WTC11 (cell line): Measurements from ENCODE around the gene SOX6. TPM values are rescaled to one million over a fixed set of nuclear protein-coding genes. Genes with fewer than 3 reads are reported as not detected.

Experiments
- ATAC-seq: fragments of 200-7000 bp; cut with Tn5 transposase; 2 replicates; pipeline ENCODE4 v1.10.0; 2021; ENCODE audit warnings: mild to moderate bottlenecking, moderate library complexity
- CTCF ChIA-PET: fragments of 300-600 bp; sonication (Branson Sonifier 250); formaldehyde crosslinking; loops from one replicate; lab custom pipeline; 2021; ENCODE audit warnings: antibody characterized with exemption; lab: Charles Lee
- POLR2A ChIA-PET: fragments of 350-600 bp; sonication (Branson Sonifier 250); formaldehyde crosslinking; loops from one replicate; lab custom pipeline; 2021; ENCODE audit warnings: antibody characterized with exemption; lab: Charles Lee
- DNase-seq: peaks from one replicate; pipeline ENCODE4 v3.0.0; 2021; ENCODE audit warnings: low spot score
- H3K27ac Mint-ChIP-seq: 2 replicates; pipeline ENCODE4 v1.8.0; 2021; ENCODE audit warnings: mixed read lengths
- H3K27me3 Mint-ChIP-seq: 2 replicates; pipeline ENCODE4 v1.8.0; 2021; ENCODE audit warnings: low read depth, mild to moderate bottlenecking, moderate library complexity, mixed read lengths
- H3K36me3 Mint-ChIP-seq: 2 replicates; pipeline ENCODE4 v1.8.0; 2021; ENCODE audit warnings: mixed read lengths
- H3K4me1 Mint-ChIP-seq: 2 replicates; pipeline ENCODE4 v1.8.0; 2022; ENCODE audit warnings: mixed read lengths
- H3K4me3 Mint-ChIP-seq: 2 replicates; pipeline ENCODE4 v1.8.0; 2021; ENCODE audit warnings: mild to moderate bottlenecking, moderate library complexity, mixed read lengths
- H3K9me3 Mint-ChIP-seq: 2 replicates; pipeline ENCODE4 v1.8.0; 2021; ENCODE audit warnings: mixed read lengths
- ATF6 ChIP-seq: sonication (generic); formaldehyde crosslinking; IDR thresholded peaks from 2 replicates; pipeline ENCODE4 v1.8.1; 2023; ENCODE audit warnings: mild to moderate bottlenecking, missing genetic modification reagents
- ELF4 ChIP-seq: sonication (generic); formaldehyde crosslinking; IDR thresholded peaks from 2 replicates; pipeline ENCODE4 v1.8.1; 2022; ENCODE audit warnings: low read depth, mild to moderate bottlenecking, moderate library complexity, missing genetic modification reagents
- FOXK1 ChIP-seq: sonication (generic); formaldehyde crosslinking; IDR thresholded peaks from 2 replicates; pipeline ENCODE4 v1.8.0; 2022; ENCODE audit warnings: mild to moderate bottlenecking, moderate library complexity, missing genetic modification reagents
- GABPB1 ChIP-seq: sonication (generic); formaldehyde crosslinking; IDR thresholded peaks from 2 replicates; pipeline ENCODE4 v1.8.1; 2023; ENCODE audit warnings: mild to moderate bottlenecking, missing genetic modification reagents
- HMGA2 ChIP-seq: fragments of 250-450 bp; sonication (Bioruptor Pico); IDR thresholded peaks from 2 replicates; pipeline ENCODE4 v1.4.0; 2021; ENCODE audit warnings: mild to moderate bottlenecking, moderate library complexity
- MAX ChIP-seq: sonication (generic); formaldehyde crosslinking; IDR thresholded peaks from 2 replicates; pipeline ENCODE4 v1.8.0; 2022; ENCODE audit warnings: mild to moderate bottlenecking, missing genetic modification reagents
- MLX ChIP-seq: sonication (generic); formaldehyde crosslinking; IDR thresholded peaks from 2 replicates; pipeline ENCODE4 v1.8.1; 2023; ENCODE audit warnings: mild to moderate bottlenecking, missing genetic modification reagents, moderate library complexity
- NFATC4 ChIP-seq: fragments of 250-450 bp; sonication (Bioruptor Pico); IDR thresholded peaks from 2 replicates; pipeline ENCODE4 v1.9.0; 2021; ENCODE audit warnings: mild to moderate bottlenecking
- OVOL2 ChIP-seq: fragments of 250-450 bp; sonication (Bioruptor Pico); IDR thresholded peaks from 2 replicates; pipeline ENCODE4 v1.9.0; 2021; ENCODE audit warnings: mild to moderate bottlenecking, borderline replicate concordance
- SOX15 ChIP-seq: fragments of 250-450 bp; sonication (Bioruptor Pico); IDR thresholded peaks from 2 replicates; pipeline ENCODE4 v1.9.0; 2021; ENCODE audit warnings: mild to moderate bottlenecking
- TEAD4 ChIP-seq: sonication (generic); formaldehyde crosslinking; IDR thresholded peaks from 2 replicates; pipeline ENCODE4 v1.8.0; 2022; ENCODE audit warnings: mild to moderate bottlenecking, missing genetic modification reagents
- USF2 ChIP-seq: sonication (generic); formaldehyde crosslinking; IDR thresholded peaks from 2 replicates; pipeline ENCODE4 v1.8.1; 2023; ENCODE audit warnings: mild to moderate bottlenecking, missing genetic modification reagents, moderate library complexity
- ZBTB43 ChIP-seq: sonication (generic); formaldehyde crosslinking; IDR thresholded peaks from 2 replicates; pipeline ENCODE4 v1.8.1; 2023; ENCODE audit warnings: mild to moderate bottlenecking, missing genetic modification reagents
- ZNF416 ChIP-seq: fragments of 250-450 bp; sonication (Bioruptor Pico); IDR thresholded peaks from 2 replicates; pipeline ENCODE4 v1.9.0; 2021; ENCODE audit warnings: mild to moderate bottlenecking, inconsistent platforms
- total RNA-seq: library from RNA; stranded (reverse); gene quantifications from 3 replicates; pipeline ENCODE4 v1.2.3, GENCODE V29; 2021
- TF ChIP-seq, protein P1 (sequence below): fragments of 200-600 bp; IDR thresholded peaks from 2 replicates; pipeline ENCODE4 v1.8.0; 2022; ENCODE audit warnings: antibody characterized with exemption
- TF ChIP-seq, protein P2 (sequence below): sonication (generic); formaldehyde crosslinking; IDR thresholded peaks from 2 replicates; pipeline ENCODE4 v1.8.1; 2022; ENCODE audit warnings: low read depth, mild to moderate bottlenecking, moderate library complexity, missing genetic modification reagents, borderline replicate concordance
- TF ChIP-seq, protein P3 (sequence below): fragments of 250-450 bp; sonication (Bioruptor Pico); IDR thresholded peaks from 2 replicates; pipeline ENCODE4 v2.1.2; 2022; ENCODE audit warnings: mild to moderate bottlenecking, moderate library complexity
- TF ChIP-seq, protein P4 (sequence below): sonication (generic); formaldehyde crosslinking; IDR thresholded peaks from 2 replicates; pipeline ENCODE4 v1.8.1; 2023; ENCODE audit warnings: mild to moderate bottlenecking, missing genetic modification reagents, borderline replicate concordance
- TF ChIP-seq, protein P5 (sequence below): fragments of 250-450 bp; sonication (Bioruptor Pico); IDR thresholded peaks from 2 replicates; pipeline ENCODE4 v1.9.0; 2021; ENCODE audit warnings: mild to moderate bottlenecking

SOX6 gene
- total RNA-seq, 1 experiment from 2014 or later: 0.13 TPM

- no peak for TF ChIP-seq ZBTB43 (CRISPR knock-in tag)
- TF ChIP-seq, protein P1, sequence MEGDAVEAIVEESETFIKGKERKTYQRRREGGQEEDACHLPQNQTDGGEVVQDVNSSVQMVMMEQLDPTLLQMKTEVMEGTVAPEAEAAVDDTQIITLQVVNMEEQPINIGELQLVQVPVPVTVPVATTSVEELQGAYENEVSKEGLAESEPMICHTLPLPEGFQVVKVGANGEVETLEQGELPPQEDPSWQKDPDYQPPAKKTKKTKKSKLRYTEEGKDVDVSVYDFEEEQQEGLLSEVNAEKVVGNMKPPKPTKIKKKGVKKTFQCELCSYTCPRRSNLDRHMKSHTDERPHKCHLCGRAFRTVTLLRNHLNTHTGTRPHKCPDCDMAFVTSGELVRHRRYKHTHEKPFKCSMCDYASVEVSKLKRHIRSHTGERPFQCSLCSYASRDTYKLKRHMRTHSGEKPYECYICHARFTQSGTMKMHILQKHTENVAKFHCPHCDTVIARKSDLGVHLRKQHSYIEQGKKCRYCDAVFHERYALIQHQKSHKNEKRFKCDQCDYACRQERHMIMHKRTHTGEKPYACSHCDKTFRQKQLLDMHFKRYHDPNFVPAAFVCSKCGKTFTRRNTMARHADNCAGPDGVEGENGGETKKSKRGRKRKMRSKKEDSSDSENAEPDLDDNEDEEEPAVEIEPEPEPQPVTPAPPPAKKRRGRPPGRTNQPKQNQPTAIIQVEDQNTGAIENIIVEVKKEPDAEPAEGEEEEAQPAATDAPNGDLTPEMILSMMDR: no peak
- TF ChIP-seq ZNF416 (CRISPR knock-in tag): no peak
- TF ChIP-seq, all 79 proteins: peak for 0
These were observed 201.5 kb downstream of the SOX6 start (continued) for GRCh38 chr11:16154715-16155396.

DNA sequence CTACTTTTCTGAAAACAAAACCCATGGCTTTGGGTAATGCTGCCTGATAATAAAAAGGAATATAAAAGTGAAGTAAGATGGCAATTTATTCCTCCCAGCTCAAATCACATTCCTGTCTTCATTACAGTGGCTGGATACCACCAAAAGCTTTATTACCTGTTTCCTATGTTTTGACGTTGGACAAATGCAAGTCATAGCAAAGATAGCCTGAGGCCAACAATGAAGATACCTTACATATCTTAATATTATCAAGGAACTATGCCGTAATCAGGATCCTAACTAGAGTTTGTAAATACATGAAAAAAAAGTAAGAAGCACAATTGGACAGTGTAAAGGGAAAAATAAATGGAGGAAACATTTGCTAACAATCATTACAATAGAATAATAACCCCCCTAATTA lies 202.4 kb downstream of the SOX6 start:
- DNase-seq: no peak
- Mint-ChIP-seq H3K9me3 (no peaks in the 10 kb centered on the region), H3K27ac (no peak overlapping the region), H3K4me1 (peaks cover 4% of the 10 kb centered on the region), H3K4me3 (no peak overlapping the region), H3K36me3 (no peaks in the 10 kb centered on the region), H3K27me3 (no peaks in the 10 kb centered on the region)
- ChIA-PET CTCF (no interaction called here), POLR2A (no interaction called here)
- ATAC-seq: no peak
- TF ChIP-seq OVOL2 (CRISPR knock-in tag): no peak
- TF ChIP-seq TEAD4 (CRISPR knock-in tag): no peak
- TF ChIP-seq MAX (CRISPR knock-in tag): no peak
- TF ChIP-seq, protein P2, sequence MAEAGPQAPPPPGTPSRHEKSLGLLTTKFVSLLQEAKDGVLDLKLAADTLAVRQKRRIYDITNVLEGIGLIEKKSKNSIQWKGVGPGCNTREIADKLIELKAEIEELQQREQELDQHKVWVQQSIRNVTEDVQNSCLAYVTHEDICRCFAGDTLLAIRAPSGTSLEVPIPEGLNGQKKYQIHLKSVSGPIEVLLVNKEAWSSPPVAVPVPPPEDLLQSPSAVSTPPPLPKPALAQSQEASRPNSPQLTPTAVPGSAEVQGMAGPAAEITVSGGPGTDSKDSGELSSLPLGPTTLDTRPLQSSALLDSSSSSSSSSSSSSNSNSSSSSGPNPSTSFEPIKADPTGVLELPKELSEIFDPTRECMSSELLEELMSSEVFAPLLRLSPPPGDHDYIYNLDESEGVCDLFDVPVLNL (CRISPR knock-in tag): no peak
- TF ChIP-seq USF2: no peak
- no peak for TF ChIP-seq HMGA2
- no peak for TF ChIP-seq GABPB1
- TF ChIP-seq, protein P3, sequence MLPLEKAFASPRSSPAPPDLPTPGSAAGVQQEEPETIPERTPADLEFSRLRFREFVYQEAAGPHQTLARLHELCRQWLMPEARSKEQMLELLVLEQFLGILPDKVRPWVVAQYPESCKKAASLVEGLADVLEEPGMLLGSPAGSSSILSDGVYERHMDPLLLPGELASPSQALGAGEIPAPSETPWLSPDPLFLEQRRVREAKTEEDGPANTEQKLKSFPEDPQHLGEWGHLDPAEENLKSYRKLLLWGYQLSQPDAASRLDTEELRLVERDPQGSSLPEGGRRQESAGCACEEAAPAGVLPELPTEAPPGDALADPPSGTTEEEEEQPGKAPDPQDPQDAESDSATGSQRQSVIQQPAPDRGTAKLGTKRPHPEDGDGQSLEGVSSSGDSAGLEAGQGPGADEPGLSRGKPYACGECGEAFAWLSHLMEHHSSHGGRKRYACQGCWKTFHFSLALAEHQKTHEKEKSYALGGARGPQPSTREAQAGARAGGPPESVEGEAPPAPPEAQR (CRISPR knock-in tag): no peak
- no peak for TF ChIP-seq ATF6 (CRISPR knock-in tag)
- TF ChIP-seq, protein P4, sequence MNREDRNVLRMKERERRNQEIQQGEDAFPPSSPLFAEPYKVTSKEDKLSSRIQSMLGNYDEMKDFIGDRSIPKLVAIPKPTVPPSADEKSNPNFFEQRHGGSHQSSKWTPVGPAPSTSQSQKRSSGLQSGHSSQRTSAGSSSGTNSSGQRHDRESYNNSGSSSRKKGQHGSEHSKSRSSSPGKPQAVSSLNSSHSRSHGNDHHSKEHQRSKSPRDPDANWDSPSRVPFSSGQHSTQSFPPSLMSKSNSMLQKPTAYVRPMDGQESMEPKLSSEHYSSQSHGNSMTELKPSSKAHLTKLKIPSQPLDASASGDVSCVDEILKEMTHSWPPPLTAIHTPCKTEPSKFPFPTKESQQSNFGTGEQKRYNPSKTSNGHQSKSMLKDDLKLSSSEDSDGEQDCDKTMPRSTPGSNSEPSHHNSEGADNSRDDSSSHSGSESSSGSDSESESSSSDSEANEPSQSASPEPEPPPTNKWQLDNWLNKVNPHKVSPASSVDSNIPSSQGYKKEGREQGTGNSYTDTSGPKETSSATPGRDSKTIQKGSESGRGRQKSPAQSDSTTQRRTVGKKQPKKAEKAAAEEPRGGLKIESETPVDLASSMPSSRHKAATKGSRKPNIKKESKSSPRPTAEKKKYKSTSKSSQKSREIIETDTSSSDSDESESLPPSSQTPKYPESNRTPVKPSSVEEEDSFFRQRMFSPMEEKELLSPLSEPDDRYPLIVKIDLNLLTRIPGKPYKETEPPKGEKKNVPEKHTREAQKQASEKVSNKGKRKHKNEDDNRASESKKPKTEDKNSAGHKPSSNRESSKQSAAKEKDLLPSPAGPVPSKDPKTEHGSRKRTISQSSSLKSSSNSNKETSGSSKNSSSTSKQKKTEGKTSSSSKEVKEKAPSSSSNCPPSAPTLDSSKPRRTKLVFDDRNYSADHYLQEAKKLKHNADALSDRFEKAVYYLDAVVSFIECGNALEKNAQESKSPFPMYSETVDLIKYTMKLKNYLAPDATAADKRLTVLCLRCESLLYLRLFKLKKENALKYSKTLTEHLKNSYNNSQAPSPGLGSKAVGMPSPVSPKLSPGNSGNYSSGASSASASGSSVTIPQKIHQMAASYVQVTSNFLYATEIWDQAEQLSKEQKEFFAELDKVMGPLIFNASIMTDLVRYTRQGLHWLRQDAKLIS (CRISPR knock-in tag): no peak
- no peak for TF ChIP-seq MLX (CRISPR knock-in tag)
- no peak for TF ChIP-seq NFATC4 (CRISPR knock-in tag)
- TF ChIP-seq ELF4 (CRISPR knock-in tag): no peak
- TF ChIP-seq, protein P5, sequence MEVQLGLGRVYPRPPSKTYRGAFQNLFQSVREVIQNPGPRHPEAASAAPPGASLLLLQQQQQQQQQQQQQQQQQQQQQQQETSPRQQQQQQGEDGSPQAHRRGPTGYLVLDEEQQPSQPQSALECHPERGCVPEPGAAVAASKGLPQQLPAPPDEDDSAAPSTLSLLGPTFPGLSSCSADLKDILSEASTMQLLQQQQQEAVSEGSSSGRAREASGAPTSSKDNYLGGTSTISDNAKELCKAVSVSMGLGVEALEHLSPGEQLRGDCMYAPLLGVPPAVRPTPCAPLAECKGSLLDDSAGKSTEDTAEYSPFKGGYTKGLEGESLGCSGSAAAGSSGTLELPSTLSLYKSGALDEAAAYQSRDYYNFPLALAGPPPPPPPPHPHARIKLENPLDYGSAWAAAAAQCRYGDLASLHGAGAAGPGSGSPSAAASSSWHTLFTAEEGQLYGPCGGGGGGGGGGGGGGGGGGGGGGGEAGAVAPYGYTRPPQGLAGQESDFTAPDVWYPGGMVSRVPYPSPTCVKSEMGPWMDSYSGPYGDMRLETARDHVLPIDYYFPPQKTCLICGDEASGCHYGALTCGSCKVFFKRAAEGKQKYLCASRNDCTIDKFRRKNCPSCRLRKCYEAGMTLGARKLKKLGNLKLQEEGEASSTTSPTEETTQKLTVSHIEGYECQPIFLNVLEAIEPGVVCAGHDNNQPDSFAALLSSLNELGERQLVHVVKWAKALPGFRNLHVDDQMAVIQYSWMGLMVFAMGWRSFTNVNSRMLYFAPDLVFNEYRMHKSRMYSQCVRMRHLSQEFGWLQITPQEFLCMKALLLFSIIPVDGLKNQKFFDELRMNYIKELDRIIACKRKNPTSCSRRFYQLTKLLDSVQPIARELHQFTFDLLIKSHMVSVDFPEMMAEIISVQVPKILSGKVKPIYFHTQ (CRISPR knock-in tag): no peak
- TF ChIP-seq FOXK1 (CRISPR knock-in tag): no peak
- no peak for TF ChIP-seq SOX15
